Tibial nerve (tissue), 4 donors: ENCODE measurements around the gene LTB. TPM values are rescaled to one million over a fixed set of nuclear protein-coding genes. Genes with fewer than 3 reads are reported as not detected.

Source experiments
- DNase-seq, 2 donors: peaks; one replicate each; pipeline ENCODE4 v3.0.0-alpha.2; 2019; ENCODE audit warnings: low spot score in 2 of 2
- H3K27ac ChIP-seq, 4 donors: fragments of 200-600 bp; sonication (generic) in 3 of 4; one replicate each; pipeline ENCODE4 v1.5.1; 2017 to 2019; ENCODE audit warnings: mild to moderate bottlenecking in 1 of 4
- H3K27me3 ChIP-seq, 2 donors: fragments of 200-600 bp; sonication (generic) in 1 of 2; one replicate each; pipeline versions ENCODE4 v1.5.1 to v1.6.0; 2017 to 2019
- H3K36me3 ChIP-seq, 3 donors: fragments of 200-600 bp; sonication (generic); one replicate each; pipeline ENCODE4 v1.5.1; 2018 to 2019
- H3K4me1 ChIP-seq, 4 donors: fragments of 200-600 bp; sonication (generic) in 3 of 4; one replicate each; pipeline ENCODE4 v1.5.1; 2017 to 2019
- H3K4me3 ChIP-seq, 4 donors: fragments of 200-600 bp; sonication (generic) in 3 of 4; one replicate each; pipeline ENCODE4 v1.5.1; 2017 to 2019; ENCODE audit warnings: mild to moderate bottlenecking in 1 of 4, moderate library complexity in 1 of 4
- H3K9me3 ChIP-seq, 4 donors: fragments of 200-600 bp; sonication (generic) in 3 of 4; one replicate each; pipeline ENCODE4 v1.5.1; 2017 to 2019
- CTCF ChIP-seq, 5 experiments: fragments of 200-600 bp in 3 of 5; fragments of 450-650 bp in 2 of 5; sonication (generic) in 3 of 5; IDR thresholded peaks; one replicate each; pipeline ENCODE4 v1.5.1; 2016 to 2019; ENCODE audit warnings: antibody characterized with exemption in 5 of 5, mild to moderate bottlenecking in 3 of 5, moderate library complexity in 2 of 5
- EP300 ChIP-seq, 2 donors: sonication (generic); formaldehyde crosslinking; IDR thresholded peaks; one replicate each; pipeline ENCODE4 v1.6.1; 2017; ENCODE audit warnings: antibody characterized with exemption in 2 of 2, mild to moderate bottlenecking in 1 of 2
- POLR2A ChIP-seq, 2 donors: fragments of 450-650 bp; IDR thresholded peaks; one replicate each; pipeline ENCODE4 v1.6.1; 2017; ENCODE audit warnings: antibody characterized with exemption in 2 of 2, mild to moderate bottlenecking in 2 of 2, moderate library complexity in 2 of 2
- WGBS, 2 donors: methylation state at CpG; one replicate each; pipeline ENCODE4 v1.1.5; 2018; 5-methylcytosine and 5-hydroxymethylcytosine counted together
- total RNA-seq, 4 donors: library from RNA; depleted of rRNA; stranded (reverse); fragments of >200 nt; gene quantifications; one replicate each; pipeline ENCODE4 v1.1.0, GENCODE V29; 2016

Gene LTB
- total RNA-seq, 4 donors from 2014 or later = not detected

DNA sequence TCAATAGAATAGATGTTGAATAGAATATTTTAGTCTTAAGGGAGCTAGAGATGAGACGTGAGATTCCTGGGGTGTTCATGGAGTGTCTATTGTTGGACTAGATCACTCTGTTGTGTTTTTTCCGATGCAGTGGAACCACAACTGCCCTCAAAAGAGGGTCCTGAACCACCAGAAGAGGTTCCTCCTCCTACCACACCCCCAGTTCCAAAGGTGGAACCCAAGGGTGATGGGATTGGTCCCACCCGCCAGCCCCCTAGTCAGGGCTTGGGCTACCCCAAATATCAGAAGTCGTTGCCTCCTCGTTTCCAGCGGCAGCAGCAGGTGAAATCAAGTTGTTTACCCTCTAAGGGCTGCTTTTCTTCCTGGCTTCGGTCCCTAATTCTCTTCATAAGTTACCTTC is 46.8 kb upstream of the LTB start:
- no peaks in the 10 kb centered on the region for H3K27me3 ChIP-seq
- WGBS, 2 donors = 85 to 88% methylated on average over 7 of the region's 7 CpGs
- H3K27ac ChIP-seq = no peak overlapping the region
- H3K4me1 ChIP-seq = peaks cover 0 to 18% (median 0%) of the 10 kb centered on the region in 4 donors
- no peaks in the 10 kb centered on the region for H3K9me3 ChIP-seq
- peaks cover 5 to 100% (median 56%) of the 10 kb centered on the region in 3 donors for H3K36me3 ChIP-seq
- no peak for DNase-seq
- TF ChIP-seq EP300 (IDR thresholded peaks at IDR 0.05) (no peak), POLR2A (IDR thresholded peaks at IDR 0.05) (no peak), CTCF (IDR thresholded peaks at IDR 0.05) (no peak)
- no peak overlapping the region for H3K4me3 ChIP-seq

DNA sequence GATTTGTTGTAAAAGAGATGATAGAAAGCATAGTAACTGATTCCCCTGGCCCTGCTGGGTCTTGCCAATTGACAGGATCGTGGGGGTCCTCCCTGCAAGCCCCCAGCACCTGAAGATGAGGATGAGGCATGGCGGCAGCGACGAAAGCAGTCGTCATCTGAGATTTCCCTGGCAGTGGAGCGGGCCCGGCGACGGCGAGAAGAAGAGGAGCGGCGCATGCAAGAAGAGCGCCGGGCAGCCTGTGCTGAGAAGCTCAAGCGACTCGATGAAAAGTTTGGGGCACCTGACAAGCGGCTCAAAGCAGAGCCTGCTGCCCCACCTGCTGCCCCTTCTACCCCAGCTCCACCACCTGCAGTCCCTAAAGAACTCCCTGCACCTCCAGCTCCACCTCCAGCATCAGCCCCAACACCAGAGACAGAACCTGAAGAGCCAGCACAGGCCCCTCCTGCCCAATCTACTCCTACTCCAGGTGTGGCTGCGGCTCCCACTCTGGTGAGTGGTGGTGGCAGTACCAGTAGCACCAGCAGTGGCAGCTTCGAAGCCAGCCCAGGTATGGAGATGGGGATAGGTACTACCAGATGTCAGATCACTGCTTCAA is 45.6 kb upstream of the LTB start:
- Histone ChIP-seq H3K36me3 (peaks cover 5 to 98% (median 50%) of the 10 kb centered on the region in 3 donors), H3K27ac (no peak overlapping the region), H3K4me1 (peaks cover 0 to 8% (median 0%) of the 10 kb centered on the region in 4 donors), H3K4me3 (no peak overlapping the region), H3K27me3 (no peaks in the 10 kb centered on the region), H3K9me3 (no peaks in the 10 kb centered on the region)
- 96 to 98% methylated on average over 19 of the region's 19 CpGs for WGBS, 2 donors
- DNase-seq = no peak
- TF ChIP-seq CTCF (IDR thresholded peaks at IDR 0.05) (no peak), EP300 (IDR thresholded peaks at IDR 0.05) (no peak), POLR2A (IDR thresholded peaks at IDR 0.05) (no peak)

- H3K27me3 ChIP-seq = no peaks in the 10 kb centered on the region
- DNase-seq = no peak
- peaks cover 5 to 90% (median 50%) of the 10 kb centered on the region in 3 donors for H3K36me3 ChIP-seq
- H3K27ac ChIP-seq = no peak overlapping the region
- no peak for TF ChIP-seq CTCF (IDR thresholded peaks at IDR 0.05)
- TF ChIP-seq POLR2A (IDR thresholded peaks at IDR 0.05) = no peak
- no peak for TF ChIP-seq EP300 (IDR thresholded peaks at IDR 0.05)
- 80 to 83% methylated on average over 10 of the region's 10 CpGs for WGBS, 2 donors
- H3K4me1 ChIP-seq = peaks cover 0 to 11% (median 6%) of the 10 kb centered on the region in 4 donors
- no peak overlapping the region for H3K4me3 ChIP-seq
- no peaks in the 10 kb centered on the region for H3K9me3 ChIP-seq
These were observed 44.7 kb upstream of the LTB start for GRCh38 chr6:31626952-31627351.

- H3K9me3 ChIP-seq = no peaks in the 10 kb centered on the region
- DNase-seq = no peak
- H3K27me3 ChIP-seq = no peaks in the 10 kb centered on the region
- TF ChIP-seq EP300 (IDR thresholded peaks at IDR 0.05) = no peak
- TF ChIP-seq POLR2A (IDR thresholded peaks at IDR 0.05) = no peak
- no peak for TF ChIP-seq CTCF (IDR thresholded peaks at IDR 0.05)
- no peak overlapping the region for H3K27ac ChIP-seq
- H3K4me1 ChIP-seq = peaks cover 0 to 23% (median 15%) of the 10 kb centered on the region in 4 donors
- H3K36me3 ChIP-seq = peaks cover 5 to 61% (median 41%) of the 10 kb centered on the region in 3 donors
- 88 to 89% methylated on average over 10 of the region's 10 CpGs for WGBS, 2 donors
- no peak overlapping the region for H3K4me3 ChIP-seq
These were observed 41.8 kb upstream of the LTB start for GRCh38 chr6:31624070-31624469.

DNA sequence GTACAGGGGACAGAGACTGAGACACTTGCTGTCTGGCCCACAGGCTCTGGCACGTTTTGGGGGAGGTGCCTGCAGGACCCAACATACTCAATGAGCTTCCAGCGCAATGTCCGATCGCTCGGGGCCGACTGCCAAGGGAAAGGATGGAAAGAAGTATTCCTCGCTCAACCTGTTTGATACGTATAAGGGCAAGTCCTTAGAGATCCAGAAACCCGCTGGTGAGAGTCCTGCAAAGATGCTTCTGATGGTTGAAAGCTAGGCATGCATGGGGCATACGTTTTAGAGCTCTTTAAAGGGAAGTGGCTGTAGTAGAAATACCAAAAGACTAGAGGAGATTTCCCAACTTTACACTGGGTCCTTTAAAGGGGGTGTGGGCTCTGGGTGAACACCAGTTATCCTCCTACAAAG is 40.5 kb upstream of the LTB start:
- Histone ChIP-seq H3K9me3 (no peaks in the 10 kb centered on the region), H3K4me1 (peaks cover 0 to 23% (median 15%) of the 10 kb centered on the region in 4 donors), H3K27ac (peak overlapping the region in 2 of 4 donors; percentile 97 to 98), H3K27me3 (no peaks in the 10 kb centered on the region), H3K36me3 (peaks cover 5 to 47% (median 28%) of the 10 kb centered on the region in 3 donors), H3K4me3 (no peak overlapping the region)
- WGBS, 2 donors = 52 to 53% methylated on average over 10 of the region's 10 CpGs
- no peak for TF ChIP-seq EP300 (IDR thresholded peaks at IDR 0.05)
- TF ChIP-seq POLR2A (IDR thresholded peaks at IDR 0.05) = no peak
- no peak for TF ChIP-seq CTCF (IDR thresholded peaks at IDR 0.05)
- DNase-seq = no peak
